Erythroblast (primary cell): ENCODE measurements around the gene CDA.

Experiments used
- GATA1 ChIP-seq: IDR thresholded peaks from 2 replicates; pipeline ENCODE4 v1.6.1; 2011; ENCODE audit warnings: low read depth, mild to moderate bottlenecking, control low read depth, low read length, moderate library complexity
- POLR2A ChIP-seq: IDR thresholded peaks from 2 replicates; pipeline ENCODE4 v1.6.1; 2011; ENCODE audit warnings: mild to moderate bottlenecking, low read length

DNA sequence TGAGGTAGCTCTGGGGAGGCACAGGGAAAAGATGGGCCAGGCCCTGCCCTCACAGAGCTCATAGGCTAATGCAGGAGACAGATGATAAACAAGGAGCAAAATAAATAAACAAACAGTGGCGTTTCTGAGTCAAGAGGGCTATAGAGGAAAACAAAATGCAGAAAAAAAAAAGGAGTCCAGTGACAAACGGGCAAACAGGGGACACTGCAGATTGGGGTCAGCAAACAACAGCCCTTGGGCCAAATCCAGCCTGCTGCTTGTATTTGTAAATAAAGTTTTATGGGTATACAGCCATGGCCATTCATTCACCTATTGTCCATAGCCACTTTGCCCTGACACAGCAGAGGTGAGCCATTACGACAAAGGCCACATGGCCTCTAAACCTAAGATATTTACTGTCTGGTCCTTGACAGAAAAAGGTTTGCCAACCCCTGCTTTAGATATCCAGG, 25.3 kb downstream of the CDA start:
- TF ChIP-seq POLR2A, result no peak
- no peak for TF ChIP-seq GATA1
